ENCODE measurements around the gene ANO4.
"Not testable (repeated sequence)": the region's sequence is repeated elsewhere in the genome, so short reads cannot be mapped to it uniquely, and the experiment has no call there.

The ANO4 gene

DNA sequence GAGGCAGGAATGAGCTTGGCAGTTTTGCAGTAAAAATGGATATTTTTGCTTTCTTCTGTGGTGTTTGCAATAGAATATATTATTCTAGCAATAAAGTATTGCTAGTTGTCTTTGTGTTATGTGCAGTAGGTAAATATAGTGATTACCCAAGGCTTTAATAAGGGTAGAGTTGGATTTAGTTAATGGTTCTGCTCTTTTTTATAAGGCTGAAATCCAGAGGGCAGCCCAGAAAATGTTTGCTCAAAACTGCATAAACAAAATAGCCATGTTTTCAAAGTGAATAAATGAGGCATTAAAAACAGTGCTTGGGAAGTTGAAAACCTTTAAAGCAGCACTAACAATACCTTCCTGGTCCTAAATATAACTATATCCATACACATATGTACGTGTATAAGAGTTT lies 253.1 kb downstream of the ANO4 start:
- H3K27me3 ChIP-seq (ENCODE audit: low read depth, low read length) = no peaks in the 10 kb centered on the region
- no peaks in the 10 kb centered on the region for H3K36me3 ChIP-seq (ENCODE audit: control insufficient read depth in 1 of 2, insufficient read depth in 2 of 2, low read length in 2 of 2)
- no peak overlapping the region for H3K27ac ChIP-seq (ENCODE audit: low read length)
- no peaks in the 10 kb centered on the region for H3K9me3 ChIP-seq (ENCODE audit: control insufficient read depth in 1 of 2, low read length in 2 of 2)
- H3K4me1 ChIP-seq (ENCODE audit: control insufficient read depth in 1 of 2, insufficient read depth in 2 of 2, low read length in 2 of 2) = no peaks in the 10 kb centered on the region
- H3K4me3 ChIP-seq (ENCODE audit: low read depth in 1 of 2, low read length in 2 of 2) = no peak overlapping the region

- Histone ChIP-seq H3K27me3 (ENCODE audit: low read depth, low read length) (no peaks in the 10 kb centered on the region), H3K27ac (ENCODE audit: low read length) (no peak overlapping the region), H3K36me3 (ENCODE audit: control insufficient read depth in 1 of 2, insufficient read depth in 2 of 2, low read length in 2 of 2) (no peaks in the 10 kb centered on the region), H3K4me1 (ENCODE audit: control insufficient read depth in 1 of 2, insufficient read depth in 2 of 2, low read length in 2 of 2) (no peaks in the 10 kb centered on the region), H3K4me3 (ENCODE audit: low read depth in 1 of 2, low read length in 2 of 2) (no peak overlapping the region), H3K9me3 (ENCODE audit: control insufficient read depth in 1 of 2, low read length in 2 of 2) (no peaks in the 10 kb centered on the region)
These were observed 256.1 kb downstream of the ANO4 start for GRCh38 chr12:101050631-101051030.

GRCh38 chr12:101051151-101051550 lies 256.6 kb downstream of the ANO4 start:
- no peak overlapping the region for H3K4me3 ChIP-seq (ENCODE audit: low read depth in 1 of 2, low read length in 2 of 2)
- H3K27ac ChIP-seq (ENCODE audit: low read length) = no peak overlapping the region
- no peaks in the 10 kb centered on the region for H3K36me3 ChIP-seq (ENCODE audit: control insufficient read depth in 1 of 2, insufficient read depth in 2 of 2, low read length in 2 of 2)
- no peaks in the 10 kb centered on the region for H3K27me3 ChIP-seq (ENCODE audit: low read depth, low read length)
- H3K4me1 ChIP-seq (ENCODE audit: control insufficient read depth in 1 of 2, insufficient read depth in 2 of 2, low read length in 2 of 2) = no peaks in the 10 kb centered on the region
- H3K9me3 ChIP-seq (ENCODE audit: control insufficient read depth in 1 of 2, low read length in 2 of 2) = no peaks in the 10 kb centered on the region

DNA sequence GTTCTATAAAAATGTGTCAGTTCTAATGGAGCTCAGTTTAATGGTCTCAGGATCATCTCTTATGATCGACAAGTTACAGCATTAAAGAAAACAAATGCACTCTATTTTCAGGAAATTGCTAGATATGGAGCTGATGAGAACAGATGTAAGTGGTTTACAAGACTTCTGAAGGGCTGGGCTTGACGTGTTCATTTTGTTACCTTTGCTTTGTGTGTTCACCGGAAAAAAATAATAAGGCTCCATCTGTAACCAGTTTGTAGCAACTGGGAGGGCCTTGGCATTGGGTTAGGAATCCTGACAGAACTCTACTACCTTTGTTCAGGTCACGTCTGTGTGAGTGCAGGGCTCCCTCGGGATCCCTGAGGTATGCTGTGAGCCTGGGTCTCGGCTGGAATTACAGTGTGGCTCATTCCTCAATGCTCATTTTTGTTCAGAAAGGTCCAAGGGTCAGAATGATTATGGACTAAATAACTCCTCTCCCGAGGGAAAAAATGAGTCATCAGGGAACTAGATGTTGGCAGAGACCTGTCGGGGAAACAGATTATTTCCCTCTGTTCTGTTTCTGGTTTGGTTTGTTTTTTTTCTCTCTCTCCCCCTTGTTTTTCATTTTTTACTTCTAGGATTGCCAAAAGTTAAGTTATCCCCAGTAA lies 257.4 kb downstream of the ANO4 start:
- H3K27ac ChIP-seq (ENCODE audit: low read length) = no peak overlapping the region

GRCh38 chr12:101053203-101053602 lies 258.6 kb downstream of the ANO4 start:
- no peaks in the 10 kb centered on the region for H3K4me1 ChIP-seq (ENCODE audit: control insufficient read depth in 1 of 2, insufficient read depth in 2 of 2, low read length in 2 of 2)
- H3K9me3 ChIP-seq (ENCODE audit: control insufficient read depth in 1 of 2, low read length in 2 of 2) = no peaks in the 10 kb centered on the region
- no peak overlapping the region for H3K27ac ChIP-seq (ENCODE audit: low read length)
- H3K27me3 ChIP-seq (ENCODE audit: low read depth, low read length) = no peaks in the 10 kb centered on the region
- H3K36me3 ChIP-seq (ENCODE audit: control insufficient read depth in 1 of 2, insufficient read depth in 2 of 2, low read length in 2 of 2) = no peaks in the 10 kb centered on the region
- no peak overlapping the region for H3K4me3 ChIP-seq (ENCODE audit: low read depth in 1 of 2, low read length in 2 of 2)

More for the DNA sequence above, 257.4 kb downstream of the ANO4 start:
- no peak overlapping the region for H3K4me3 ChIP-seq (ENCODE audit: low read depth in 1 of 2, low read length in 2 of 2)
- H3K27me3 ChIP-seq (ENCODE audit: low read depth, low read length) = no peaks in the 10 kb centered on the region
- no peaks in the 10 kb centered on the region for H3K9me3 ChIP-seq (ENCODE audit: control insufficient read depth in 1 of 2, low read length in 2 of 2)
- H3K4me1 ChIP-seq (ENCODE audit: control insufficient read depth in 1 of 2, insufficient read depth in 2 of 2, low read length in 2 of 2) = no peaks in the 10 kb centered on the region
- H3K36me3 ChIP-seq (ENCODE audit: control insufficient read depth in 1 of 2, insufficient read depth in 2 of 2, low read length in 2 of 2) = no peaks in the 10 kb centered on the region

- Histone ChIP-seq H3K9me3 (ENCODE audit: control insufficient read depth in 1 of 2, low read length in 2 of 2) (no peaks in the 10 kb centered on the region), H3K36me3 (ENCODE audit: control insufficient read depth in 1 of 2, insufficient read depth in 2 of 2, low read length in 2 of 2) (no peaks in the 10 kb centered on the region), H3K27me3 (ENCODE audit: low read depth, low read length) (no peaks in the 10 kb centered on the region), H3K4me3 (ENCODE audit: low read depth in 1 of 2, low read length in 2 of 2) (no peak overlapping the region), H3K4me1 (ENCODE audit: control insufficient read depth in 1 of 2, insufficient read depth in 2 of 2, low read length in 2 of 2) (no peaks in the 10 kb centered on the region), H3K27ac (ENCODE audit: low read length) (no peak overlapping the region)
These were observed 261.4 kb downstream of the ANO4 start for GRCh38 chr12:101055940-101056339.

DNA sequence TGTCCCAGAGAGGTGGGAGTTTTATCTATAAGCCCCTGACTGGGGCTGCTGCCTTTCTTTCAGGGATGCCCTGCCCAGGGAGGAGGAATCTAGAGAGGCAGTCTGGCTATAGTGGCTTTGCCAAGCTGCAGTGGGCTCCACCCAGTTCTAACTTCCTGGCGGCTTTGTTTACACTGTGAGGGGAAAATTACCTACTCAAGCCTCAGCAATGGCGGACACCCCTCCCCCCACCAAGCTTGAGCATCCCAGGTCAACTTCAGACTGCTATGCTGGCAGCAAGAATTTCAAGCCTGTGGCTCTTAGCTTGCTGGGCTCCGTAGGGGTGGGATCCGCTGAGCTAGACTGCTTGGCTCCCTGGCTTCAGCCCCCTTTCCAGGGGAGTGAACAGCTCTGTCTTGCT lies 267.9 kb downstream of the ANO4 start:
- not testable (repeated sequence) for H3K9me3 ChIP-seq (ENCODE audit: control insufficient read depth in 1 of 2, low read length in 2 of 2); H3K4me1 ChIP-seq (ENCODE audit: control insufficient read depth in 1 of 2, insufficient read depth in 2 of 2, low read length in 2 of 2); H3K27ac ChIP-seq (ENCODE audit: low read length); H3K27me3 ChIP-seq (ENCODE audit: low read depth, low read length); H3K36me3 ChIP-seq (ENCODE audit: control insufficient read depth in 1 of 2, insufficient read depth in 2 of 2, low read length in 2 of 2); H3K4me3 ChIP-seq (ENCODE audit: low read depth in 1 of 2, low read length in 2 of 2)

DNA sequence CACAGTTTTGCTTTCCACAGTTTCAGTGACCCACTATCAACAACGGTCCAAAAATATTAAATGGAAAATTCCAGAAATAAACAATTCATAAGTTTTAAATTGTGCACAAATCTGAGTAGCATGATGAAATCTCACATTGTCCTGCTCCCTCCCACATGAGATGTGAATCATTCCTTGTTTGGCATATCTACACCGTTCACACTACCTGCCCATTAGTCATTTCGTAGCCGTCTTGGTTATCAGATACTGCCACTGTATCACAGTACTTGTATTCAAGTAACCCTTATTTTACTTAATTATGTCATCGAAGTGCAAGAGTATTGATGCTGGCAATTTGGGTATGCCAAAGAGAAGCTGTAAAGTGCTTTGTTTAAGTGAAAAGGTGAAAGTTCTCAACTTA lies 270.1 kb downstream of the ANO4 start:
- Histone ChIP-seq H3K4me1 (ENCODE audit: control insufficient read depth in 1 of 2, insufficient read depth in 2 of 2, low read length in 2 of 2) (no peaks in the 10 kb centered on the region), H3K4me3 (ENCODE audit: low read depth in 1 of 2, low read length in 2 of 2) (no peak overlapping the region), H3K27me3 (ENCODE audit: low read depth, low read length) (no peaks in the 10 kb centered on the region), H3K36me3 (ENCODE audit: control insufficient read depth in 1 of 2, insufficient read depth in 2 of 2, low read length in 2 of 2) (no peaks in the 10 kb centered on the region), H3K9me3 (ENCODE audit: control insufficient read depth in 1 of 2, low read length in 2 of 2) (peaks cover 0 to 2% of the 10 kb centered on the region in 2 donors), H3K27ac (ENCODE audit: low read length) (no peak overlapping the region)

DNA sequence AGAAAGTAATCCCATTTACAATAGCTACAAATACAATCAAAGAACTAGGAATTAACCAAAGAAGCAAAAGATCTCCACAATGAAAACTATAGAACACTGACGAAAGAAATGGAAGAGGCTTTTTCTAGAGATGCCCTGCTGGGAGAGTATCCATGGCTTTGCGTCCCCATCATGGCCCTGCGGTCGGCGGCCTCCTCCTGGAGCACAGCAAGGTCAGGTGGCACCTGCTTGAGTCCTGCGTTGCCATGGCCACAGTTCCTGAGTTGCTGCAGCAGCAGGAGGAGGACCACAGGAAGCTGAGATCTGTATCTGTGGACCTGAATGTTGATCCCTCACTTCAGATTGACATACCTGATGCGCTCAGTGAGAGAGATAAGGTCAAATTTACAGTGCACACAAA lies 271.9 kb downstream of the ANO4 start:
- Histone ChIP-seq H3K4me1 (ENCODE audit: control insufficient read depth in 1 of 2, insufficient read depth in 2 of 2, low read length in 2 of 2) (no peaks in the 10 kb centered on the region), H3K27ac (ENCODE audit: low read length) (no peak overlapping the region), H3K9me3 (ENCODE audit: control insufficient read depth in 1 of 2, low read length in 2 of 2) (peaks cover 0 to 2% of the 10 kb centered on the region in 2 donors), H3K4me3 (ENCODE audit: low read depth in 1 of 2, low read length in 2 of 2) (no peak overlapping the region), H3K36me3 (ENCODE audit: control insufficient read depth in 1 of 2, insufficient read depth in 2 of 2, low read length in 2 of 2) (no peaks in the 10 kb centered on the region), H3K27me3 (ENCODE audit: low read depth, low read length) (no peaks in the 10 kb centered on the region)

DNA sequence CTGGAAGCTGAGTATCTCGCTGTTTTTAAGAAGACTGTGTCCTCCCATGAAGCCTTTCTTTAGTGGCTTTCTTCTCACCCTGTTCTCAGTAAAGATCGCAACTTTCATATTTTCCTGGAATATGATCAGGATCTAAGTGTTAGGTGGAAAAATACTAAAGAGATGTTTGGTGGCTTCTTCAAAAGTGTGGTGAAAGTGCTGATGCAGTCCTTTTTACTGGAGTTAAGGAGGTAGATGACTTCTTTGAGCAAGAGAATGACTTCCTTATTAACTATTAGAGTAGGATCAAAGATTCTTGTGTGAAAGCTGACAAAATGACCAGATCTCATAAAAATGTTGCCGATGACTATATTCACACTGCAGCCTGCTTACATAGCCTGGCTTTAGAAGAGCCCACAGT lies 273.8 kb downstream of the ANO4 start:
- H3K4me3 ChIP-seq (ENCODE audit: low read depth in 1 of 2, low read length in 2 of 2) = no peak overlapping the region
- H3K9me3 ChIP-seq (ENCODE audit: control insufficient read depth in 1 of 2, low read length in 2 of 2) = no peaks in the 10 kb centered on the region
- H3K27me3 ChIP-seq (ENCODE audit: low read depth, low read length) = no peaks in the 10 kb centered on the region
- H3K36me3 ChIP-seq (ENCODE audit: control insufficient read depth in 1 of 2, insufficient read depth in 2 of 2, low read length in 2 of 2) = no peaks in the 10 kb centered on the region
- no peak overlapping the region for H3K27ac ChIP-seq (ENCODE audit: low read length)
- H3K4me1 ChIP-seq (ENCODE audit: control insufficient read depth in 1 of 2, insufficient read depth in 2 of 2, low read length in 2 of 2) = no peaks in the 10 kb centered on the region

GRCh38 chr12:101068836-101069235 lies 274.3 kb downstream of the ANO4 start:
- Histone ChIP-seq H3K27me3 (ENCODE audit: low read depth, low read length) (no peaks in the 10 kb centered on the region), H3K36me3 (ENCODE audit: control insufficient read depth in 1 of 2, insufficient read depth in 2 of 2, low read length in 2 of 2) (no peaks in the 10 kb centered on the region), H3K9me3 (ENCODE audit: control insufficient read depth in 1 of 2, low read length in 2 of 2) (no peaks in the 10 kb centered on the region), H3K27ac (ENCODE audit: low read length) (no peak overlapping the region), H3K4me1 (ENCODE audit: control insufficient read depth in 1 of 2, insufficient read depth in 2 of 2, low read length in 2 of 2) (no peaks in the 10 kb centered on the region), H3K4me3 (ENCODE audit: low read depth in 1 of 2, low read length in 2 of 2) (no peak overlapping the region)

GRCh38 chr12:101074940-101075680 lies 280.5 kb downstream of the ANO4 start:
- no peak overlapping the region for H3K27ac ChIP-seq (ENCODE audit: low read length)
- H3K4me3 ChIP-seq (ENCODE audit: low read depth in 1 of 2, low read length in 2 of 2) = no peak overlapping the region

More at GRCh38 chr12:101074940-101075680, 280.5 kb downstream of the ANO4 start:
- no peaks in the 10 kb centered on the region for H3K27me3 ChIP-seq (ENCODE audit: low read depth, low read length)
- no peaks in the 10 kb centered on the region for H3K36me3 ChIP-seq (ENCODE audit: control insufficient read depth in 1 of 2, insufficient read depth in 2 of 2, low read length in 2 of 2)
- H3K4me1 ChIP-seq (ENCODE audit: control insufficient read depth in 1 of 2, insufficient read depth in 2 of 2, low read length in 2 of 2) = no peaks in the 10 kb centered on the region
- H3K9me3 ChIP-seq (ENCODE audit: control insufficient read depth in 1 of 2, low read length in 2 of 2) = no peaks in the 10 kb centered on the region
